GM18867 (cell line): ENCODE measurements around the gene BICRA.
"Not testable (repeated sequence)": the region's sequence is repeated elsewhere in the genome, so short reads cannot be mapped to it uniquely, and the experiment has no call there.

Experiments used
- ATAC-seq: cut with Tn5 transposase; IDR thresholded peaks from one replicate; pipeline ENCODE4 v1.9.1; 2021; ENCODE audit warnings: mild to moderate bottlenecking, moderate library complexity; ENCODE audit not compliant: unreplicated experiment

Gene BICRA

DNA sequence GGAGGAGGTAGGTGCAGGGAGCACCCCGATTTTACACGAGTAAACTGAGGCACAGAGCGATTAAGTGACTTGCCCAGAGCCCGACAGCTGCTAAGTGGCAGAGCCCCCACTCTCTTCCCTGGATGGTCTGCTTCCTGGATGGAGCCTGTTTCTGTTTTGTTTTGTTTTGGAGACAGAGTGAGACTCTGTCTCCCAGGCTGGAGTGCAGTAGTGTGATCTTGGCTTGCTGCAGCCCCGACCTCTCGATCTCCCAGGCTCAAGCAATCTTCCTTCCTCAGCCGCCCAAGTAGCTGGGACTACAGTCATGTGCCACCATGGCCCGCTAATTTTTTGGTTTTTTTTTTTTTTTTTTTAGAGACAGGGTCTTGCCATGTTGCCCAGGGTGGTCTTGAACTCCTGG lies 17.3 kb downstream of the BICRA start:
- no peak for ATAC-seq

- no peak for ATAC-seq
Measured at GRCh38 chr19:47628078-47628771, 19.3 kb downstream of the BICRA start.

GRCh38 chr19:47630594-47630993 lies 21.7 kb downstream of the BICRA start:
- ATAC-seq, result no peak

GRCh38 chr19:47631681-47632446 lies 22.9 kb downstream of the BICRA start:
- ATAC-seq, result no peak

- ATAC-seq, result no peak
Measured at GRCh38 chr19:47633517-47633916, 24.6 kb downstream of the BICRA start.

- no peak for ATAC-seq
Measured at GRCh38 chr19:47633996-47634395, 25.1 kb downstream of the BICRA start.

DNA sequence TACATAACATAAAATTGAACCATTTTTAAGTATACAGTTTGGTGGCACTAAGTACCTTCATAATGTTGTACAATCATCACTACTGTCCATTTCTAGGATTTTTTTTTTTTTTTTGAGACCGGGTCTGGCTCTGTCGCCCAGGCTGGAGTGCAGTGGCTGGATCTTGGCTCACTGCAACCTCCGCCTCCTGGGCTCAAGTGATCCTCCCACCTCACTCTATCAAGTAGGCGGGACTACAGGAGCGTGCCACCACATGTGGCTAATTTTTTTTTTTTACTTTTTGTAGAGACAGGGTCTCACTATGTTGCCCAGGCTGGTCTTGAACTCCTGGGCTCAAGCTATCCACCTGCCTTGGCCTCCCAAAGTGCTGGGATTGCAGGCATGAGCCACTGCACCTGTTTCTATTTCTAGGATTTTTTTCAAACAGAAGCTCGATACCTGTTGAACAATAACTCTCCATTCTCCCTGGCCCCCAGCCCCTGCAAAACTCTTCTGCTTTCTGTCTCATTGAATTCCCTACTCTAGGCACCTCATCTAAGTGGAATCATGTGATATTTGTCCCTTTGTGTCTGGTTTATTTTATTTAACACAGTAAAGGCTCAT lies 26.3 kb downstream of the BICRA start:
- ATAC-seq, result not testable (repeated sequence)

GRCh38 chr19:47637550-47637949 lies 28.6 kb downstream of the BICRA start:
- ATAC-seq, result no peak

DNA sequence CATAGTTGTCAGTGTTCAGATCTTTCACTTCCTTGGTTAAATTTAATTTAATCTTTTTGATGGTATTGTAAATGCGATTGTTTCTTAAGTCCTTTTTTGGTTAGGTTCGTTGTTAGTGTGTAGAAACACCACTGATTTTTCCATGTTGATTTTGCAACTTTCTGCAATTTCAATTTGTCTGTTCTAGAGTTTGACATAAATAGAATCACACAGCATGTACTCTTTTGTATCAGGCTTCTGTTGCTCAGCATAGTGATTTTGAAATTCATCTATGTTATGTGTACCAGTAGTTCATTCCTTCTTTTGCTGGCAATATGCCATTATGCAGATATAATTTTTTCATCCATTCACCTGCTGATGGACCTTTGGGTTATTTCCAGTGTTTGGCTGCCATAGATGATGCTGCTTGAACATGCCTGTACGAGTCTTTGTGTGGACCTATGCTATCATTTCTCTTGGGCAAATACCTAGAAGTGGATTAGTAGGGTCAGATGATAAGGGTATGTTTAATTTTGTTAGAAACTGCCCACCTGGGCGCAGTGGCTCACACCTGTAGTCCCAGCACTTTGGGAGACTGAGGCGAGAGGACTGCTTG lies 33.1 kb downstream of the BICRA start:
- ATAC-seq, result no peak

GRCh38 chr19:47643281-47643680 lies 34.3 kb downstream of the BICRA start:
- no peak for ATAC-seq

DNA sequence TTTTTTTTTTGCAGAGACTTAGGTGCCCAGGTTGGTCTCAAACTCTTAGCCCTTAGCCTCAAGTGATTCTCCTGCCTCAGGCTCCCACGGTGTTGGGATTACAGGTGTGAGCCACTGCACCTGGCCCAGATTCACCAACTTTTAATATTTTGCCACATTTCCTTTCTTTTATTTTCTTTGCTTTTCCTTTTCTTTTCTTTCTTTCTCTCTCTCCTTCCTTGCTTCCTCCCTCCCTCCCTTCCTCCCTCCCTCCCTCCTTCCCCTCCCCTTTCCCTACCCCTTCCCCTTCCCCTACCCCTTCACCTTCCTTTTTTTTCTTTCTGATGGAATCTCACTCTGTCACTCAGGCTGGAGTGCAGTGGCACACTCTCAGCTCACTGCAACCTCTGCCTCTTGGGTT lies 35.3 kb downstream of the BICRA start:
- ATAC-seq, result no peak

GRCh38 chr19:47644743-47645482 lies 36.0 kb downstream of the BICRA start:
- ATAC-seq, result no peak

GRCh38 chr19:47646924-47647323 lies 38.0 kb downstream of the BICRA start:
- ATAC-seq, result no peak

- ATAC-seq, result no peak
Measured at GRCh38 chr19:47649588-47649987, 40.7 kb downstream of the BICRA start.

DNA sequence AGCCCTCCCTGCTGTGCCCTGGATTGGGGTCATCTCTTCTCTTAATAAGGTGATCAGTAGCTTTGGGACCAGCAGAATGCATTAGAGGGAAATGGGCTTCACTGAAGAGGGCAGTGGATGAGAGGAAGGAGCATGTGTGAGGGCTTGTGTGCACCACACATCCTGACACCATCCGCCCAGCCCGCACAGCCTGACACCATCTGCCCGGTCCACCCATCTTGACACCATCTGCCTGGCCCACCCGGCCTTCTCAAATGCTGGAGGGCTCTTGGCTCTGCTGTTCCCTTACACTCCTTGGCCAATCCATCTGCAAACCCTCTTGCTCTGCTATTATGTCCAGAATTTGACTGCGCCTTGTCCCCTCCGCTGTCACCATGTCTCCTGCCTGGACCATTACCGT lies 41.8 kb downstream of the BICRA start:
- no peak for ATAC-seq

DNA sequence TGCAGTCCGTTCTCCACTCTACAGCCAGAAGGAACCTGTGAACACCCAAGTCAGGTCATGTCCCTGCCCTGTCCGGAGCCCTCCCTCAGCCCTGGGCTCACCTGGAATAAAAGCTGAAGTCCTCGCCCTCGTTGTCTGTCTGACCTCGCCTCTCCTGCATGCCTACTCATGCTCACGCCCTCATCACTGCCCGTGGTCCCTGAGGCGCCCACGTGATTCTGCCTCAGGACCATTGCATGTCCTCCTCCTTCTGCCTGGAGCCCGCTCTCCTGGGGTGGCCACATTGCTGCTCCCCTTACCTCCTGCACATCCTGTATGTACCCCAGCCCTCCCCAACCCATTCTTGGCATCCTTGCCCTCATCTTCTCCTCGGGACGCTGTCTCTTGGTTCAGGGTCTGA lies 42.2 kb downstream of the BICRA start:
- ATAC-seq, result no peak

DNA sequence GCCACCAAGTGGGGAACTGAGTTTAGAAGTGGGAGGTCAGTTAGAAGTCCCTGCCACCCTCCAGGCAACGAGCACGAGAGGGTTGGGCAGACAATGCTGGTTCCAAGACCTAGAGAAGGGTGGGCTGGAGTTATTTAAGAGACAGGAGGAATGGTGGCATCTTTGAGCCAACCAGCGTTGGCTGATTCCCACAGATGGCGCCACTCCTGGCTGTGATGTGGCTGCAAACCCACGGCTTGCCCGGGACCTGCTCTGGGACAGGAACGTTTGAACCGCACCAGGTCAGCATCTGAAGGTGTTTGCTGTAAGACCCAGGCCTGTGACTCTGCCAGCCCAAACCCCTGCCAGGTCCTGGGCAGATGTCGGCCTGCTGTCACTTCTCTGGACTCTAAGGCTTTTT lies 42.8 kb downstream of the BICRA start:
- ATAC-seq, result no peak

- no peak for ATAC-seq
Measured at GRCh38 chr19:47652285-47652684, 43.4 kb downstream of the BICRA start.

DNA sequence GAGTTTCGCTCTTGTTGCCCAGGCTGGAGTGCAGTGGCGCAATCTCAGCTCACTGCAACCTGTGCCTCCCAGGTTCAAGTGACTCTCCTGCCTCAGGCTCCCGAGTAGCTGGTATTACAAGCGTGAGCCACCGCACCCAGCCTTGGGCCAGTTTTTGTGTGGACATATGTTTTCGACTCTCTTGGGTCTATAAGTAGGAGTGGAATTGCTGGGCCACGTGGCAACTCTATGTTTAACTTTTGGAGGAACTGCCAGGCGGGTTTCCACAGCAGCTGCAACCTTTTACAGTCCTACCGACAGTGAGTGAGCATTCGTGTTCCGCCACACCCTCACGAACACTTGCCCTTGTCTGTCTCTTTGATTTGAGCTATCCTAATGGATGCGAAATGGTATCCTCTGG lies 44.9 kb downstream of the BICRA start:
- ATAC-seq, result no peak

DNA sequence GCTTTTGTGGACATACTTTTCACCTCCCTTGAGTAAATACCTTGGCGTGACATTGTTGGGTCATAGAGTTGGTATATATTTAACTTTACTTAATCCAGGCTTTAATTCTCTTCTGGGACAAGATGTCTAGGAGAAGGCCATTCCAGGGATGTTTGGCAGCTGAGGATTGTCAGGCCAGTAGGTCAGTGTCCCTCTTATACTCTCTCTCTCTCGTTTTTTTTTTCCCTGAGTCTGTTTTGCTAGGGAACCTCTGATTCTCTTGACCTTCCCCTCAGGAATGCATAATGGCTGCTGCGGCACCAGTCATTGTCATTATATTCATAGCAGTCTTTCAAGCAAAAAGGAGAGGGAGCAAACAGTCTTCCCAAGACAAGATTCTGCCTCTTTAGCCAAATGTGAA lies 48.8 kb downstream of the BICRA start:
- ATAC-seq, result no peak
